ENCODE results near the gene LARGE2. TPM values are rescaled to one million over a fixed set of nuclear protein-coding genes. Genes with fewer than 3 reads are reported as not detected.

Gene LARGE2
- total RNA-seq, 6 experiments from 2014 or later = not detected

DNA sequence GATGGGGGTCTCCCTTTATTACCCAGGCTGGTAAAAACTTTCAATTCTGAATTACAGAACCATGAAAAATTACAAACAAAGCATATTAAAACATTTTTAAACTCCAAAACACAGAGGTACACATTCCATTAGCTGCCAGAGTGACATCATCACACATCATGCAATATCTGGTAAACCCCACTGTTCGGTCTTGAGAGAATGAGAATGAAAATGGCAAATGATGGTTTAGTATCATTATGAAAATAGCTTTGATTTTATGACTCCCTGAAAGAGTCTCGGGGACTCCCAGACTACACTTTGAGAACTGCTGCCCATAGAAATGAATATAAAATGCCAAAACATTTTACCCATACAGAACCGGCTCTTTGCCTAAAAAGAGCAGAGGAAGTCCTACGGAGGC, 18.8 kb downstream of the LARGE2 start:
- TF ChIP-seq, protein P1, sequence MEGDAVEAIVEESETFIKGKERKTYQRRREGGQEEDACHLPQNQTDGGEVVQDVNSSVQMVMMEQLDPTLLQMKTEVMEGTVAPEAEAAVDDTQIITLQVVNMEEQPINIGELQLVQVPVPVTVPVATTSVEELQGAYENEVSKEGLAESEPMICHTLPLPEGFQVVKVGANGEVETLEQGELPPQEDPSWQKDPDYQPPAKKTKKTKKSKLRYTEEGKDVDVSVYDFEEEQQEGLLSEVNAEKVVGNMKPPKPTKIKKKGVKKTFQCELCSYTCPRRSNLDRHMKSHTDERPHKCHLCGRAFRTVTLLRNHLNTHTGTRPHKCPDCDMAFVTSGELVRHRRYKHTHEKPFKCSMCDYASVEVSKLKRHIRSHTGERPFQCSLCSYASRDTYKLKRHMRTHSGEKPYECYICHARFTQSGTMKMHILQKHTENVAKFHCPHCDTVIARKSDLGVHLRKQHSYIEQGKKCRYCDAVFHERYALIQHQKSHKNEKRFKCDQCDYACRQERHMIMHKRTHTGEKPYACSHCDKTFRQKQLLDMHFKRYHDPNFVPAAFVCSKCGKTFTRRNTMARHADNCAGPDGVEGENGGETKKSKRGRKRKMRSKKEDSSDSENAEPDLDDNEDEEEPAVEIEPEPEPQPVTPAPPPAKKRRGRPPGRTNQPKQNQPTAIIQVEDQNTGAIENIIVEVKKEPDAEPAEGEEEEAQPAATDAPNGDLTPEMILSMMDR (IDR thresholded peaks at IDR 0.05) = no peak
- DNase-seq = no peak
- Mint-ChIP-seq H3K9me3 (no peaks in the 10 kb centered on the region), H3K27ac (no peak overlapping the region), H3K36me3 (ENCODE audit: low read depth) (peaks cover 24% of the 10 kb centered on the region), H3K4me3 (no peak overlapping the region), H3K27me3 (ENCODE audit: insufficient read depth) (no peaks in the 10 kb centered on the region; the same call in 1 of the 2 replicates), H3K4me1 (ENCODE audit: low read depth) (no peaks in the 10 kb centered on the region)

DNA sequence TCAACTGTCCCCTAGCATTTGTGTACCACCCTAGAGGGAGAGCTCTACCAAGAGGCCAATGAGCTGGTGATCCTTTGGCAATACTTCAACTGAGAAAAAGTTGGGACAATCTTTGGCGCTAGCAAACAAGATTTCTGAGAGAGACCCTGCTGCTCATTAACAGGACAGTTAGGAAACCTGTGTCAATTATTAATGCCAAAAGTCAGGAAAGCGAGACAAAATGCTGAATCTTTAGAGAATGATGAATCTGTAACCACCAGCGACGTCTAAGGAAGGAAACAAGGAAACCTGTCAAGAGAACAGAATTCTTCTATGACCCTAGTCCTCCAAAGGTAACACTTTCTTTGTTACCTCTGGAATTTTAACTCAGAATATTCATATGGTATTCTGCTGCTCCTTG, 19.9 kb downstream of the LARGE2 start:
- H3K4me1 Mint-ChIP-seq (ENCODE audit: low read depth) = no peaks in the 10 kb centered on the region
- H3K36me3 Mint-ChIP-seq (ENCODE audit: low read depth) = peaks cover 24% of the 10 kb centered on the region
- H3K9me3 Mint-ChIP-seq = no peaks in the 10 kb centered on the region

DNA sequence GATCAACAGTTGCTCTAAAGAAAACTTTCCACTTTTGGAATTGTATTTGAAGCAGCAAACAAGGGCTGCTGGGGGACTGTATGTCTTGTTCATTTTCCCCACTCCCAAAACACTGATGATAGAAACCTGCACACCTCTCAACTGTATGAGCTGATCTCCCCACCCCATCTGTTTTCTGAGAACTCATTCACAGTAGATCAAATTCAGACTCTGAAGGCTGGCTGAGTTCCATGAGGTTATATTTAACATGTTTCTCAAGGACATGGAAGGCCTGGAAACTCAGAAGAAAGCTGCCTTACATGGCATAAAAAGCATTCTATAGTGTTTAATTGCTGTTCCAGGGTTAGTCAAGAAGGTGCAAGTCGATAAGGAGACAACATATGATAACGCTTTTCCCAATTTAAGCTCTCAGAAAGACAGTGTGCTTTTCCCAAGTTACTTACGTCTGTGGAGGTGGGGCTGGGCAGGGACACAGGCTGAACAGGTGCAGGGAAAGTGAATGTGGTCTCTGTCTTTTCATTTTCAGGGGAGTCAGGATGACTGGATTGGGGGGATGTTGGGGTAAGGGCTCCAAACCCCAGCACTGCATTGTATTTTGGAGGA, 23.0 kb downstream of the LARGE2 start:
- Mint-ChIP-seq H3K27me3 (ENCODE audit: insufficient read depth) (no peaks in the 10 kb centered on the region; the same call in 1 of the 2 replicates), H3K27ac (no peak overlapping the region), H3K36me3 (ENCODE audit: low read depth) (peaks cover 41% of the 10 kb centered on the region), H3K4me1 (ENCODE audit: low read depth) (no peaks in the 10 kb centered on the region), H3K4me3 (no peak overlapping the region), H3K9me3 (no peaks in the 10 kb centered on the region)
- TF ChIP-seq, protein P1 (IDR thresholded peaks at IDR 0.05) = no peak
- no peak for DNase-seq

More for the DNA sequence above, 19.9 kb downstream of the LARGE2 start:
- no peak for DNase-seq
- Mint-ChIP-seq H3K27ac (no peak overlapping the region), H3K4me3 (no peak overlapping the region), H3K27me3 (ENCODE audit: insufficient read depth) (no peaks in the 10 kb centered on the region; the same call in 1 of the 2 replicates)
- TF ChIP-seq, protein P1 (IDR thresholded peaks at IDR 0.05) = no peak

DNA sequence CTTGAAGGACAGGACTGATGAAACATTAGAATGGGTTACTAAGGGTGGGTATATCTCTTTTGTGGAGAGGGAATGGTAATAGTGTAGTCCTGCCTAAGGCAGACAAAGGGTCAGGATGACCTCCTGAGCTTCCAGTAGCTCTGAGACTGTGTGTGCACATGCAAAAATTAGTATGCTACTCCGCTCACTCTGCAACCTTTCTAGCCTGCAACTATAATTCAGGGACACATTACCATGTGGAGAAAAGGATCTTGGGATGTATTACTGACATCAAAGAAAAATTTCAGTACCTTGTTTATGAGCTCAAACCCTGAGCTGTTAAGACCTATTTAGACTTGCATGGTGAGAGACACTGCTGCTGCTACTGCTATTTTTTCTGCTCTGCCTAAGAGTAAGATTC, 25.4 kb downstream of the LARGE2 start:
- Mint-ChIP-seq H3K4me3 (no peak overlapping the region), H3K27ac (no peak overlapping the region), H3K36me3 (ENCODE audit: low read depth) (peaks cover 36% of the 10 kb centered on the region)

DNA sequence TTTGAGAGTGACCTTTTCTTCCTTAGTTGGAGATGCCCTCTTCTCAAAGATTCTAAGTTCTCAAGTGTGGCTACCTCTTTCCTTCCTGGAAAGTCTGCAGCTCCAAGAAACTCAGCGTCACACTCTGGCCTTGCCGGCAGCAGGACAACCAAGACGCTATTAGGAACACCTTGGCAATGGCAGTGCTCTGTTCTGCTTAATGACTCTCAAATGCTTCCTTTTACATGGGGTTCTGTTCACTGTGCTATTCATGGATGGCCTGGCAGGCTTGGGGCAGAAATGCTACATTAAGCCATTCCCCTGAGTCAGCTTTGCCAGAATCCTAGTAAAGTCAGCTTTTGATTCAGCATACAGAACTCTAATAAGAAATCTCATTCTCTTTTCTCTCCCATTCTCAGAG, 25.9 kb downstream of the LARGE2 start:
- Mint-ChIP-seq H3K36me3 (ENCODE audit: low read depth) (peaks cover 41% of the 10 kb centered on the region), H3K4me1 (ENCODE audit: low read depth) (no peaks in the 10 kb centered on the region), H3K9me3 (no peaks in the 10 kb centered on the region), H3K27ac (no peak overlapping the region), H3K27me3 (ENCODE audit: insufficient read depth) (no peaks in the 10 kb centered on the region; the same call in 1 of the 2 replicates), H3K4me3 (no peak overlapping the region)
- TF ChIP-seq, protein P1 (IDR thresholded peaks at IDR 0.05) = no peak
- DNase-seq = no peak

More for the DNA sequence above, 25.4 kb downstream of the LARGE2 start:
- Mint-ChIP-seq H3K27me3 (ENCODE audit: insufficient read depth) (no peaks in the 10 kb centered on the region; the same call in 1 of the 2 replicates), H3K4me1 (ENCODE audit: low read depth) (no peaks in the 10 kb centered on the region), H3K9me3 (no peaks in the 10 kb centered on the region)
- TF ChIP-seq, protein P1 (IDR thresholded peaks at IDR 0.05) = no peak
- no peak for DNase-seq
